Fibroblast of the conjunctiva (primary cell): Measurements from ENCODE around the gene VPS54.
A peak's percentile ranks its signal among the peaks of the same experiment; 100 is the strongest.

Experiments used
- DNase-seq: peaks from one replicate; pipeline ENCODE4 v3.0.0-alpha.2; 2010; ENCODE audit warnings: low read depth

Gene VPS54

GRCh38 chr2:63898839-63899238, 120.4 kb downstream of the VPS54 start:
- no peak for DNase-seq

DNA sequence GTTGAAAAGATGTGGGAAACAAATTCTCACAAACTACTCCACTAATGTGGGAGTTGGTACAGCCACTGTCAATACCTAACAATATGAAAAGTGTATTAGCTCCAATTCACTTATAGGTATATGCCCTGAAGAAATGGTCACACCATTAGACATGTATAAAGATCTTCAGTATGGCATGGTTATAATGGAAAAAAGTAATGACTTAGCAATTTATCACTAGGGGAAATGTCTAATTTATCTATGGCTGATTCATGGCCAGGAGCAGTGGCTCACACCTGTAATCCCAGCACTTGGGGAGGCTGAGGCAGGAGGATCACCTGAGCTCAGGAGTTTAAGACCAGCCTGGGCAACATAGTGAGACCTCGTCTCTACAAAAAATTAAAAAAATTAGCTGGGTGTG, 125.1 kb downstream of the VPS54 start:
- DNase-seq, result no peak

GRCh38 chr2:63893163-63893562, 126.1 kb downstream of the VPS54 start:
- DNase-seq, result no peak

DNA sequence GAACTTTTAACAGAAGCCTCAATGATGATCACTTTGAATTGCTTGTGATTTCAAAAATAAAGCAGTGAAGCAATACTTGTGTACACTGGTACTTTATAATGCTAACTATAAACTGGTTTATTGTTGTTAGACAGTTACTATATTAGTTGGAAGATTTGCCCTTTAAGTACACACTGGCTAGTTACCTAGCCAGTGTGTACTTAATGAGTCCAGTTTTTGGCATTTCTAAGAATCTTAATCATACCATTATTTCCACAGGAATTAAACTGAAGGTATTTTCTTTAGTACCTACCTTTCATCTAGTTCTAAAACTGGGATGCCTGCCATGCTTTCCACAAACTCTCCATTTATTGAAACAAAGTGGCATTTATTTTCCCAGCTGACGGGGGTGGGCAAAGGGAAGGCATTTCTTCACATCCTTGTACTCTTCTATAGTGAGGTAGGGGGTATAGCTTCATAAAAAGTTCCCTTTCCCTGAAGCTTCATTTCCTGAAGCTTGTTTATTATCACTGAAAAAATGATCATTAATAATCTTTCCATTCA, 127.7 kb downstream of the VPS54 start:
- DNase-seq, result no peak

- DNase-seq, result no peak
Measured at GRCh38 chr2:63890678-63891077, 128.6 kb downstream of the VPS54 start.

DNA sequence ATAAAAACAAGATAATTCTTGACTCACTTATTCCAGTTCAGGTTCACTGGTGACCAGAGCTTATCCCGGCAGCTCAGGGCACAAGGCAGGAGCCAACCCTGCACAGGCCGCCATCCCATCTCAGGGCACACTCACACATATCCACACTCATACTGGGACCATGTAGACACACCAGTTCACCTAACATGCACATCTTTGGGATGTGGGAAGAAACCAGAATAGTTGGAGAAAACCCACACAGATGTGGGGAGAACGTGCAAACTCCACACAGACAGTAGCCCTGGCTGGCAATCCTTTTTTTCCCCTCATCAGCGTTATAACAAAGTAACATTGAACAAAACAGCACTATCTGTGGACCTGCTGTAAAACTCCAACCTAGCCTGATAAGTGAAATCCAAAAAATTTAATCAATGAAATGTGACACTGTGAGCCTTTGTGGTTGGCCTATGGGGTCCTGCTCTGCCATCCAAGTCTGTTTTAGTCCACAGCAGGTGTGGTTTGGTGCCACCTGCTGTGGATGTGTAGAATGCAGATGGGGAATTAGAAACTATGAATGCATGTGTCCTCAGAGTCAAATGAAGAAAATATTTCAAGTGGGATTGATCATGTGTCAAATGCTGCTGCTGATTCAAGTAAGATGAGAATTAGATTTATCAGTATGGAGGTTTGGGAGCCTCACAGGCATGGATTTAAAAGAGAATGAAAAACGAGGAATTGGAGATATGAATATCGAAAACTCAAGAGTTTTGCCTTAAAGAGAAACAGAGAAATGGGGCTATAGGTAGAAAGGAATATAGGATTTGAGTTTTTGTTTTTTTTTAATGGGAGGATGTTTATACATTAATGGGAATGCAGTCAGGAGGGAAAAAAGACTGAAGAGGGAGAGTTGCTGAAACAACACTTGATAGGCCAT, 130.5 kb downstream of the VPS54 start:
- no peak for DNase-seq

- no peak for DNase-seq
Measured at GRCh38 chr2:63888053-63888452, 131.2 kb downstream of the VPS54 start.

DNA sequence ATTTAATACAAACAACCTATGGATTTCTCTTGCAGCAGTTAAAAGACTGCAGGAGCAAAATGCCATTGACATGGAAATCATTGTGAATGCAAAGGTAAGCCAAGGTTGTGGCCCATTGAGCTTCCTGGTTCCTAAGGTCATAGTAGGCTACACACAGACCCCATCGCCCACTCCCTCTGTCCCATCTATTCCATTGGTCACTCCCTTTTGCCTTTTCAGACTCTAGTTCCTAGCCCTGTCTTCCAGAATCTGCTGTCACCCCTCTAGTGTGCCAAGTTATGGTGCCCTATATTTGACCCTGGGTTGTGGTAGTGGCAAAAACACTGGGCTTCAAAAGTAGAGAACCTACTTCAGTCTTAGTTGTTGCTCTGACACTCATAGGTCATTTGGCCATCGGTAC, 132.8 kb downstream of the VPS54 start:
- DNase-seq, result no peak

- no peak for DNase-seq
Measured at GRCh38 chr2:63882395-63883105, 136.7 kb downstream of the VPS54 start.

GRCh38 chr2:63881205-63881604, 138.0 kb downstream of the VPS54 start:
- DNase-seq, result no peak

GRCh38 chr2:63880625-63881024, 138.6 kb downstream of the VPS54 start:
- no peak for DNase-seq

DNA sequence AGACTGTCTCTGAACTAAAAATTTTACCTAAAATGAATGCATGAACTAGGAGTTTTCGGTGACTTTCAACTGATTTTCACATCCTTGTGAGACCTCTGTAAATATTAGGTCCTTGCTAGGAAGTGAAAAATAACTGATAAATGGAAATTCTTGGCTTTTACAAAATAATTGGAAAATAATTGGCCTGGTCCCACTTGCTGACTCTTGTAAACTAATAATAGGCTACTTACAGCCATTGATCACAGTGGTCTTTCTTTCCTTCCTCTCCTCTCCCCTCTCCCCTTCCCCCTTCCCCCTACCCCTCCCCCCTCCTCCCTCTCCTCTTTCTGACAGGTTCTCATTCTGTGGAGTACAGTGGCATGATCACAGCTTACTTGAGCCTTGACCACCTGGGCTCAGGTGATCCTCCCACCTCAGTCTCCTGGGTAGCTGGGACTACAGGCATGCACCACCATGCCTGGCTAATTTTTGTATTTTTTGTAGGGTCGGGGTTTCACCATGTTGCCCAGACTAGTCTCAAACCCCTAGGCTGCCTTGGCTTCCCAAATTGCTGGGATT, 139.3 kb downstream of the VPS54 start:
- no peak for DNase-seq

DNA sequence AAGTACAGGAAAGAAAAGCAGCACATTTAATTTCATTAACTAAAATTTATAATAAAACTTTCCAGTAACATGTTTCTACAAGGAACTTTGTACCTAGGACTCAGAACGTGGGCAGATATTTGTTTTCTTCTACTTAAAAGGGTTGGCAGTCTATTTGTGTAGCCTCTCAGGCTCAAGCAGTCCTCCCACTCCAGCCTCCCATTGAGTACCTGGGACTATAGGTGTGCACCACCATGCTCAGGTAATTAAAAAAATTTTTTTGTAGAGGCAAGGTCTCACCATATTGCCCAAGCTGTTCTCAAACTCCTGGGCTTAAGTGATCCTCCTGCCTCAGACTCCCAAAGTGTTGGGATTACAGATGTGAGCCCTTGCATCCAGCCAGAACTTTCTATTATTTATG, 140.7 kb downstream of the VPS54 start:
- DNase-seq, result no peak

- no peak for DNase-seq
Measured at GRCh38 chr2:63876311-63876710, 142.9 kb downstream of the VPS54 start.

- DNase-seq, result no peak
Measured at GRCh38 chr2:63875559-63876245, 143.5 kb downstream of the VPS54 start.

DNA sequence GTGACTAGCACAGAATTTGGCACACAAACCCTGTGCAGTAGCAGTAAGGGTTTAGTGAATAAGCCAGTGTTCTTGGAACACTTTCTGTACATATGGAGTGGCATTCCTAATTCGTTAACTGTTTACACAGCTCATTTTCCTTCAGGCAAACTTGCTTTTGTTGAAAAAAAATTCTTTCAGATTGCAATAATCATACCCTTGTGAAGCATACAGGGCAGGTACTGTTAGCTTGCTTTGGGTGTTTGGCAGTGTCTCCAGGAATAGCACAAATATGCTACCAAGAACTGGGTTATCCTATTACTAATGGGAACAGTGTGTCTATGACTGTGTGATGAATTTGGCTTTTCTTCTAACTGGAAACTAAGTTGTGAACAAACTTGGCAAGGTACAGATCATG, 144.1 kb downstream of the VPS54 start:
- DNase-seq, result peak; percentile 83

- no peak for DNase-seq
Measured at GRCh38 chr2:63874204-63875130, 144.8 kb downstream of the VPS54 start.

- DNase-seq, result no peak
Measured at GRCh38 chr2:63872571-63873328, 146.5 kb downstream of the VPS54 start.

GRCh38 chr2:63871864-63872263, 147.4 kb downstream of the VPS54 start:
- no peak for DNase-seq

- no peak for DNase-seq
Measured at GRCh38 chr2:63870679-63871078, 148.5 kb downstream of the VPS54 start.
